Left ventricle myocardium inferior (tissue), 1 donor: Measurements from ENCODE around the gene SEC14L5. TPM values are rescaled to one million over a fixed set of nuclear protein-coding genes. Genes with fewer than 3 reads are reported as not detected.

Experiments
- DNase-seq: peaks from one replicate; pipeline ENCODE4 v3.0.0-alpha.2; 2020
- H3K27ac ChIP-seq: fragments of 200-600 bp; replicated peaks from 2 replicates; pipeline ENCODE4 v1.8.0; 2021
- H3K27me3 ChIP-seq: fragments of 200-600 bp; 2 replicates; pipeline ENCODE4 v1.8.0; 2021; ENCODE audit warnings: low read depth
- H3K36me3 ChIP-seq: fragments of 200-600 bp; 2 replicates; pipeline ENCODE4 v1.8.0; 2021
- H3K4me1 ChIP-seq: fragments of 200-600 bp; 2 replicates; pipeline ENCODE4 v1.8.0; 2021
- H3K4me3 ChIP-seq: fragments of 200-600 bp; 2 replicates; pipeline ENCODE4 v1.8.0; 2021; ENCODE audit warnings: mild to moderate bottlenecking, moderate library complexity
- H3K9me3 ChIP-seq: fragments of 200-600 bp; replicated peaks from 2 replicates; pipeline ENCODE4 v1.8.0; 2021
- CTCF ChIP-seq: fragments of 200-600 bp; IDR thresholded peaks from 2 replicates; pipeline ENCODE4 v1.8.0; 2021; ENCODE audit warnings: antibody characterized with exemption, mild to moderate bottlenecking, borderline replicate concordance
- intact Hi-C: fragments of 100-400 bp; cut with micrococcal nuclease; formaldehyde crosslinking; loops from one replicate; pipeline ENCODE4 v1.11.0; 2022
- total RNA-seq: library from RNA; stranded (reverse); fragmentation: NEBNext Ultra II Directional; extraction: Animal tissue kit (Norgen Biotek cat#: 25700); gene quantifications from one replicate; pipeline ENCODE4 v1.2.1, GENCODE V29; 2021
- donor health status: DM: no; HTN: yes; CAD: no; lungs with severe emphysema.

The SEC14L5 gene
- total RNA-seq, 1 donor from 2014 or later = 15.5 TPM

GRCh38 chr16:4918781-4919251 lies 39.3 kb upstream of the SEC14L5 start:
- Histone ChIP-seq H3K36me3 (no peaks in the 10 kb centered on the region), H3K4me1 (peaks cover 3% of the 10 kb centered on the region), H3K4me3 (no peak overlapping the region), H3K27me3 (no peaks in the 10 kb centered on the region), H3K9me3 (no peaks in the 10 kb centered on the region), H3K27ac (no peak overlapping the region)
- no peak for TF ChIP-seq CTCF
- intact Hi-C loops = no loop called here
- no peak for DNase-seq

DNA sequence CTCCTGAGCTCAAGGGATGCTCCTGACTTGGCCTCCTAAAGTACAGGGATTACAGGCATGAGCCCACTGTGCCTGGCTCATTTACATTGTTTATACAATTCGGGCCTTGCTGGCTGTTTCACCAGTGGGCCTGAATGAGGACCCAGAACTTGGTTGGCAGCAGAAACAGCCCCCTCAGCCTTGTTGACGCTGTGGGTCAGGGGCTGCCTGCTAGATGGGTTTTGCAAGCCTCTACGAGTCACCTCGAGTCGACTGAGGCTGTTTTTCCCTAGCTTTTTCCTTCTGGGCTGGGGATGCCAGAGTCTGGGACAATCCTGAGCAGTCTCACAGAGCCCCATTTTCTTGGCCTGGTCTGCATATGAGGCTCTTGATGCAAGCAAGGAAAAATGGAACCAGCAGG lies 37.3 kb upstream of the SEC14L5 start:
- Histone ChIP-seq H3K4me1 (peaks cover 7% of the 10 kb centered on the region), H3K27ac (no peak overlapping the region), H3K36me3 (no peaks in the 10 kb centered on the region), H3K9me3 (no peaks in the 10 kb centered on the region), H3K4me3 (no peak overlapping the region), H3K27me3 (no peaks in the 10 kb centered on the region)
- intact Hi-C loops = no loop called here
- TF ChIP-seq CTCF = no peak
- DNase-seq = no peak

DNA sequence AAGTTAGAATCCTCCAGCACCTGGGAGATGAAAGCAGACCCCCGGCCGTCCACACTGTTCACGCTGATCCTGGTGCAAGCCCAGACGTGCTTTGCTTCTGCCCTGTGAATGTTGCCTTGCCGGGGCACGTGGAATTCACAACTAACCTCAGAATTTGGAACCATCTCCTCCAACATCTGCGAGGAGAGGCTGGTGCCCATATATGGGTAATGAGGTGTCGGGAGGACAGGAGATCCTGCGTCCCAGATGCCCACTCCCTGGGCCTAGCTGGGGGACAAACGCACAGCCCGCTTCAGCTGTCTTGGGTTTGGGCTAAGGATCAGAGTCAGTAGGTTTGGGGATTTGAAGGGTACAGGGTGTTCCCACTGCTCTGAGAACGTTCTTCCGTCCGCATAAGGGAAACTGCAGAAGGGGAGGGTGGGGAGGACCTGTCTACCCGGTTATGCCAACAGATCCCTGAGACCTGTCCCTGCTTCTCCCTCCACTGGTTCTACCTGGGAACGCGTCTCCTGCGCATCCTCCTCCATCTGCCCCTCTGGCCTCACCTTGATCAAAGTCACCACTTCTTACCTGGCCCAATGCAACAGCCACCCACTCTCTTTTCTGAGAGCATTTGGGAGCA lies 35.3 kb upstream of the SEC14L5 start:
- peaks cover 7% of the 10 kb centered on the region for H3K4me1 ChIP-seq
- intact Hi-C loops = no loop called here
- H3K36me3 ChIP-seq = peaks cover 6% of the 10 kb centered on the region
- peaks cover 17% of the 10 kb centered on the region for H3K9me3 ChIP-seq
- no peak for TF ChIP-seq CTCF
- DNase-seq = no peak
- no peak overlapping the region for H3K4me3 ChIP-seq
- no peaks in the 10 kb centered on the region for H3K27me3 ChIP-seq
- no peak overlapping the region for H3K27ac ChIP-seq

GRCh38 chr16:4923853-4924252 lies 34.3 kb upstream of the SEC14L5 start:
- Histone ChIP-seq H3K4me3 (no peak overlapping the region), H3K4me1 (peaks cover 7% of the 10 kb centered on the region), H3K27me3 (no peaks in the 10 kb centered on the region), H3K27ac (no peak overlapping the region), H3K36me3 (peaks cover 6% of the 10 kb centered on the region), H3K9me3 (peaks cover 17% of the 10 kb centered on the region)
- no peak for DNase-seq
- no peak for TF ChIP-seq CTCF
- intact Hi-C loops = no loop called here

GRCh38 chr16:4924593-4925292 lies 33.4 kb upstream of the SEC14L5 start:
- TF ChIP-seq CTCF = no peak
- H3K27ac ChIP-seq = no peak overlapping the region
- H3K36me3 ChIP-seq = peaks cover 6% of the 10 kb centered on the region
- DNase-seq = no peak
- H3K4me1 ChIP-seq = peaks cover 7% of the 10 kb centered on the region
- H3K27me3 ChIP-seq = no peaks in the 10 kb centered on the region
- peaks cover 17% of the 10 kb centered on the region for H3K9me3 ChIP-seq
- intact Hi-C loops = no loop called here
- H3K4me3 ChIP-seq = no peak overlapping the region
